ENCODE results near the gene SLC9A9. TPM values are rescaled to one million over a fixed set of nuclear protein-coding genes. Genes with fewer than 3 reads are reported as not detected.
A peak's percentile ranks its signal among the peaks of the same experiment; 100 is the strongest.

Gene SLC9A9
- total RNA-seq, 3 donors from 2014 or later (not counting 1 experiment from before 2014, with no cell fraction given): 24.0 to 29.1 (median 27.2) TPM

DNA sequence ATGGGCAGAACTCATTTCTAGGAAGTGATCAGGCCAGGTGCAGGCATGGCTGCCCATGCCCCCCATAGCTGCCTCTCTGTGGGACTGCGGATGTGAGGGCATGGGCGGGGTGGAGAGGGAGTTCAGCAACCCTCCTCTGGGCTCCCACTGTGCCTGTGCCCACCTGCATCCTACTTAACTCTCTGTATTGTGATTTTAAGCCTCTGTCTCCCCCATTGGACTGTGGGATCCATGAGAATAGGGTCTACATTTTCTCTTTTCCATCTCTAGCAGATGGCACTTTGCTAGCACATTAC, 534.4 kb downstream of the SLC9A9 start:
- Histone ChIP-seq H3K4me1 (ENCODE audit: control insufficient read depth, insufficient read depth, low read length) (no peaks in the 10 kb centered on the region), H3K27me3 (ENCODE audit: control insufficient read depth, insufficient read depth, low read length) (no peaks in the 10 kb centered on the region), H3K4me3 (ENCODE audit: low read length) (no peak overlapping the region), H3K27ac (ENCODE audit: low read length) (no peak overlapping the region), H3K9me3 (ENCODE audit: control insufficient read depth, insufficient read depth, low read length) (no peaks in the 10 kb centered on the region), H3K36me3 (ENCODE audit: control insufficient read depth, insufficient read depth, low read length) (no peaks in the 10 kb centered on the region)
- Mint-ChIP-seq H3K36me3 (no peaks in the 10 kb centered on the region), H3K27ac (no peak overlapping the region), H3K4me1 (peaks cover 40 to 44% of the 10 kb centered on the region in 2 donors), H3K9me3 (no peaks in the 10 kb centered on the region), H3K4me3 (no peak overlapping the region), H3K27me3 (ENCODE audit: low read depth in 2 of 2) (no peaks in the 10 kb centered on the region)
- 95% methylated on average over 2 of the region's 2 CpGs for WGBS (ENCODE audit: insufficient coverage)
- TF ChIP-seq, protein P1, sequence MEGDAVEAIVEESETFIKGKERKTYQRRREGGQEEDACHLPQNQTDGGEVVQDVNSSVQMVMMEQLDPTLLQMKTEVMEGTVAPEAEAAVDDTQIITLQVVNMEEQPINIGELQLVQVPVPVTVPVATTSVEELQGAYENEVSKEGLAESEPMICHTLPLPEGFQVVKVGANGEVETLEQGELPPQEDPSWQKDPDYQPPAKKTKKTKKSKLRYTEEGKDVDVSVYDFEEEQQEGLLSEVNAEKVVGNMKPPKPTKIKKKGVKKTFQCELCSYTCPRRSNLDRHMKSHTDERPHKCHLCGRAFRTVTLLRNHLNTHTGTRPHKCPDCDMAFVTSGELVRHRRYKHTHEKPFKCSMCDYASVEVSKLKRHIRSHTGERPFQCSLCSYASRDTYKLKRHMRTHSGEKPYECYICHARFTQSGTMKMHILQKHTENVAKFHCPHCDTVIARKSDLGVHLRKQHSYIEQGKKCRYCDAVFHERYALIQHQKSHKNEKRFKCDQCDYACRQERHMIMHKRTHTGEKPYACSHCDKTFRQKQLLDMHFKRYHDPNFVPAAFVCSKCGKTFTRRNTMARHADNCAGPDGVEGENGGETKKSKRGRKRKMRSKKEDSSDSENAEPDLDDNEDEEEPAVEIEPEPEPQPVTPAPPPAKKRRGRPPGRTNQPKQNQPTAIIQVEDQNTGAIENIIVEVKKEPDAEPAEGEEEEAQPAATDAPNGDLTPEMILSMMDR (IDR thresholded peaks at IDR 0.05): no peak
- no peak for ATAC-seq
- intact Hi-C loops (cut with micrococcal nuclease): no loop called here
- no peak for DNase-seq

DNA sequence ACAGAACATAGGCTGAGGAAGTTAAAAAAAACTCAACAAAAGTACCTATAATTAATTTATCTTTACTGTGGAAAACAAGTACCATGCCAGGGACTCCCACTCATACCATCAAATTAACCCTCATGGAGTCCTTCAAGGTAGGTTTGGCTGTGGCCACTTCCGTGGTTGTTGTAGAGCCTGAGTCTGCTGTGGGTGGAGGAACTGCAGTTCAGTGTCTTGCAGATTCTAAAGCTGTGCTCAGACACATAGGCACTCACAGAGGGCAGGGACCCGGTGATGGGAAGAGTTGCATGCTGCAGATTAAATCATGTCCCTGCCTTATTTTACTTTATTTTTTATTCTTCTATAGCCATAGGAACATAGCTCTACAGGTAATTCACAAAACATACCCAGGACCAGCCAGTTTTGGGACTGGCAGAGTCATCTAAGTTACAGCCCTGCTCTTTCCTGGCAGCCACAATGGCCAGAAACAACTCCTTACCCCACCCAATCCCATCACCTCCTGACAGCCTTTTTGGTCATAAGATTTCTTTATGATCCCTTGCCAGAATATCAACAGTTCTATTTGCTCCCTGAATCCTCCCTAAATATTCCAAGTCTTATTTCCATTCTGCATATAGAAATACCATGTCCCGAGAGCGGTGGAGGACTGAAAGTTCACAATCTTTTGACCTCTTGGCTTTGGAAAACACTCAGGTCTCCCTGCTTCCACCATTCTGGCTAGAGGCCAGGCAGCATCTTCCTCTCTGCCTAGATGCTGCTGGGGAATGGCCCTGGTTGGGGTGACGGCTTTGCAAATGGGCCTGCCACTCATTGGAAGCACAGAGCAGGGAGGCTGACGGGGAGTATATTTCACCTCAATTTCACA, 535.0 kb downstream of the SLC9A9 start:
- Histone ChIP-seq H3K27ac (ENCODE audit: low read length) (no peak overlapping the region), H3K4me1 (ENCODE audit: control insufficient read depth, insufficient read depth, low read length) (no peaks in the 10 kb centered on the region), H3K27me3 (ENCODE audit: control insufficient read depth, insufficient read depth, low read length) (no peaks in the 10 kb centered on the region), H3K9me3 (ENCODE audit: control insufficient read depth, insufficient read depth, low read length) (no peaks in the 10 kb centered on the region), H3K4me3 (ENCODE audit: low read length) (no peak overlapping the region), H3K36me3 (ENCODE audit: control insufficient read depth, insufficient read depth, low read length) (no peaks in the 10 kb centered on the region)
- Mint-ChIP-seq H3K4me1 (peaks cover 42 to 47% of the 10 kb centered on the region in 2 donors), H3K9me3 (no peaks in the 10 kb centered on the region), H3K4me3 (no peak overlapping the region), H3K27me3 (ENCODE audit: low read depth in 2 of 2) (no peaks in the 10 kb centered on the region), H3K27ac (peak overlapping the region in 1 of 2 donors; percentile 7), H3K36me3 (no peaks in the 10 kb centered on the region)
- ATAC-seq (no peak), DNase-seq (no peak)
- WGBS (ENCODE audit: insufficient coverage): 85% methylated on average over 6 of the region's 6 CpGs
- TF ChIP-seq, protein P1 (IDR thresholded peaks at IDR 0.05): no peak
- intact Hi-C loops (cut with micrococcal nuclease): no loop called here

DNA sequence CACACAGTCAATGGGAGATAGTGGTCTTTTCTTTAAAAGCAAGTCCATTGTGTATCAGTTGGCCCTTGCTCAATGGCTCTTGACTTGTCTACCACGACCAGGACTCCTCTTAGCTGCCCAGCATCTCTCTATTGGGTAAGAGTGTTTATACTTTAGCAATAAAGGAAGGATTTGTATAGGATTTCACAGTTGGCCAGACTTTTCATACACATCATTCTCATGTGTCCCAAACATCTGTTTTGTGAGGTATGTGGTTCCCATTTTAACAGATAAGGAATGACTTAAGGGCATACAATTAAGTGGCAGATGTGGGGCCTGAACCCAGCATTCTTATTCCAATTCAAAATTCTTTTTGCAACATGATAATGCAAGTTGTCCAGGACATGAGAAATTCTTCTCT, 537.2 kb downstream of the SLC9A9 start:
- Histone ChIP-seq H3K9me3 (ENCODE audit: control insufficient read depth, insufficient read depth, low read length) (no peaks in the 10 kb centered on the region), H3K36me3 (ENCODE audit: control insufficient read depth, insufficient read depth, low read length) (no peaks in the 10 kb centered on the region), H3K27me3 (ENCODE audit: control insufficient read depth, insufficient read depth, low read length) (no peaks in the 10 kb centered on the region), H3K27ac (ENCODE audit: low read length) (no peak overlapping the region), H3K4me3 (ENCODE audit: low read length) (no peak overlapping the region), H3K4me1 (ENCODE audit: control insufficient read depth, insufficient read depth, low read length) (peaks cover 8% of the 10 kb centered on the region)
- peaks cover 55 to 61% of the 10 kb centered on the region in 2 donors for H3K4me1 Mint-ChIP-seq
- intact Hi-C loops (cut with micrococcal nuclease): no loop called here
- WGBS (ENCODE audit: insufficient coverage): 100% methylated on average over 1 of the region's 1 CpG
- DNase-seq: no peak
- no peaks in the 10 kb centered on the region for H3K36me3 Mint-ChIP-seq
- TF ChIP-seq, protein P1 (IDR thresholded peaks at IDR 0.05): no peak
- no peaks in the 10 kb centered on the region for H3K9me3 Mint-ChIP-seq
- no peak overlapping the region for H3K4me3 Mint-ChIP-seq
- ATAC-seq: no peak
- H3K27ac Mint-ChIP-seq: no peak overlapping the region
- H3K27me3 Mint-ChIP-seq (ENCODE audit: low read depth in 2 of 2): no peaks in the 10 kb centered on the region

GRCh38 chr3:143309705-143310104, 538.6 kb downstream of the SLC9A9 start:
- Mint-ChIP-seq H3K27ac (no peak overlapping the region), H3K9me3 (no peaks in the 10 kb centered on the region), H3K27me3 (ENCODE audit: low read depth in 2 of 2) (no peaks in the 10 kb centered on the region), H3K4me3 (no peak overlapping the region), H3K36me3 (no peaks in the 10 kb centered on the region), H3K4me1 (peaks cover 47 to 56% of the 10 kb centered on the region in 2 donors)
- Histone ChIP-seq H3K4me3 (ENCODE audit: low read length) (no peak overlapping the region), H3K27me3 (ENCODE audit: control insufficient read depth, insufficient read depth, low read length) (no peaks in the 10 kb centered on the region), H3K4me1 (ENCODE audit: control insufficient read depth, insufficient read depth, low read length) (peaks cover 8% of the 10 kb centered on the region), H3K36me3 (ENCODE audit: control insufficient read depth, insufficient read depth, low read length) (no peaks in the 10 kb centered on the region), H3K27ac (ENCODE audit: low read length) (no peak overlapping the region), H3K9me3 (ENCODE audit: control insufficient read depth, insufficient read depth, low read length) (no peaks in the 10 kb centered on the region)
- TF ChIP-seq, protein P1 (IDR thresholded peaks at IDR 0.05): no peak
- ATAC-seq (no peak), DNase-seq (no peak)
- intact Hi-C loops (cut with micrococcal nuclease): no loop called here
- WGBS (ENCODE audit: insufficient coverage): 92% methylated on average over 2 of the region's 2 CpGs

Data from natural killer cell (primary cell).